Type B pancreatic cell (in vitro differentiated cells): ENCODE measurements around the gene SUCO. TPM values are rescaled to one million over a fixed set of nuclear protein-coding genes. Genes with fewer than 3 reads are reported as not detected.

ENCODE experiments used
- DNase-seq: peaks from one replicate; pipeline ENCODE4 v3.0.0; 2021; ENCODE audit warnings: mixed read lengths; ENCODE audit not compliant: unreplicated experiment; ENCODE audit errors: extremely low spot score
- H3K27ac Mint-ChIP-seq: 2 replicates; pipeline ENCODE4 v1.8.0; 2021; ENCODE audit warnings: mild to moderate bottlenecking, mixed read lengths
- H3K27me3 Mint-ChIP-seq: 2 replicates; pipeline ENCODE4 v1.8.0; 2021; ENCODE audit warnings: mixed read lengths
- H3K36me3 Mint-ChIP-seq: 2 replicates; pipeline ENCODE4 v1.8.0; 2021; ENCODE audit warnings: mixed read lengths
- H3K4me1 Mint-ChIP-seq: one replicate; pipeline ENCODE4 v1.8.0; 2021; ENCODE audit warnings: mixed read lengths; ENCODE audit not compliant: unreplicated experiment
- H3K4me3 Mint-ChIP-seq: 2 replicates; pipeline ENCODE4 v1.8.0; 2021; ENCODE audit warnings: mild to moderate bottlenecking, mixed read lengths
- H3K9me3 Mint-ChIP-seq: 2 replicates; pipeline ENCODE4 v1.8.0; 2021; ENCODE audit warnings: mixed read lengths
- total RNA-seq: library from RNA; stranded (reverse); gene quantifications from 2 replicates; pipeline ENCODE4 v1.2.1, GENCODE V29; 2021; ENCODE audit warnings: low replicate concordance
- TF ChIP-seq, protein P1 (sequence below): fragments of 200-600 bp; sonication (generic); conservative IDR thresholded peaks from 2 replicates; pipeline ENCODE4 v1.5.0; 2021; ENCODE audit warnings: antibody characterized with exemption, mild to moderate bottlenecking

The SUCO gene
- total RNA-seq, 1 donor from 2014 or later: 88.3 TPM

DNA sequence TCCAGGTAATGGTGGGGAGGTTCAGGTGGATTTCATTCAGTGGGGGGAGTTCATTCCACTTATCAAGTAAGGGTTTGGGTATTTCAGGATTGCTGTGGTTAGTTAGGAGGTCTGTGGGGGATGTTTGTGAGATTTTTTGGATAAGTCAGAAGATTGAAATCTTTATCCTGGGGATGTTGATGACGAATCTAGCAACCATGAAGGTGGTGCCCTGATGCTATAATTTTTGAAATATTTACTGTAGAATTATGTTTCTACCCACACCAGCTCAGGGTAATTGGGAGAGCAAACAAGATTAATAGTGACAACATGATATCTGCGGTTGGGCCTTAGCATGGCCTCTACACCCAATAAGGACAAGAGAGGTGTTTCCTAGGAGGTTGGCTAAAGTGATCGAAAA lies 28.3 kb downstream of the SUCO start:
- Mint-ChIP-seq H3K36me3 (peaks cover 46% of the 10 kb centered on the region), H3K27me3 (no peaks in the 10 kb centered on the region), H3K9me3 (no peaks in the 10 kb centered on the region), H3K4me3 (no peak overlapping the region), H3K4me1 (no peaks in the 10 kb centered on the region), H3K27ac (no peak overlapping the region)
- TF ChIP-seq, protein P1, sequence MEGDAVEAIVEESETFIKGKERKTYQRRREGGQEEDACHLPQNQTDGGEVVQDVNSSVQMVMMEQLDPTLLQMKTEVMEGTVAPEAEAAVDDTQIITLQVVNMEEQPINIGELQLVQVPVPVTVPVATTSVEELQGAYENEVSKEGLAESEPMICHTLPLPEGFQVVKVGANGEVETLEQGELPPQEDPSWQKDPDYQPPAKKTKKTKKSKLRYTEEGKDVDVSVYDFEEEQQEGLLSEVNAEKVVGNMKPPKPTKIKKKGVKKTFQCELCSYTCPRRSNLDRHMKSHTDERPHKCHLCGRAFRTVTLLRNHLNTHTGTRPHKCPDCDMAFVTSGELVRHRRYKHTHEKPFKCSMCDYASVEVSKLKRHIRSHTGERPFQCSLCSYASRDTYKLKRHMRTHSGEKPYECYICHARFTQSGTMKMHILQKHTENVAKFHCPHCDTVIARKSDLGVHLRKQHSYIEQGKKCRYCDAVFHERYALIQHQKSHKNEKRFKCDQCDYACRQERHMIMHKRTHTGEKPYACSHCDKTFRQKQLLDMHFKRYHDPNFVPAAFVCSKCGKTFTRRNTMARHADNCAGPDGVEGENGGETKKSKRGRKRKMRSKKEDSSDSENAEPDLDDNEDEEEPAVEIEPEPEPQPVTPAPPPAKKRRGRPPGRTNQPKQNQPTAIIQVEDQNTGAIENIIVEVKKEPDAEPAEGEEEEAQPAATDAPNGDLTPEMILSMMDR: no peak
- DNase-seq: no peak

DNA sequence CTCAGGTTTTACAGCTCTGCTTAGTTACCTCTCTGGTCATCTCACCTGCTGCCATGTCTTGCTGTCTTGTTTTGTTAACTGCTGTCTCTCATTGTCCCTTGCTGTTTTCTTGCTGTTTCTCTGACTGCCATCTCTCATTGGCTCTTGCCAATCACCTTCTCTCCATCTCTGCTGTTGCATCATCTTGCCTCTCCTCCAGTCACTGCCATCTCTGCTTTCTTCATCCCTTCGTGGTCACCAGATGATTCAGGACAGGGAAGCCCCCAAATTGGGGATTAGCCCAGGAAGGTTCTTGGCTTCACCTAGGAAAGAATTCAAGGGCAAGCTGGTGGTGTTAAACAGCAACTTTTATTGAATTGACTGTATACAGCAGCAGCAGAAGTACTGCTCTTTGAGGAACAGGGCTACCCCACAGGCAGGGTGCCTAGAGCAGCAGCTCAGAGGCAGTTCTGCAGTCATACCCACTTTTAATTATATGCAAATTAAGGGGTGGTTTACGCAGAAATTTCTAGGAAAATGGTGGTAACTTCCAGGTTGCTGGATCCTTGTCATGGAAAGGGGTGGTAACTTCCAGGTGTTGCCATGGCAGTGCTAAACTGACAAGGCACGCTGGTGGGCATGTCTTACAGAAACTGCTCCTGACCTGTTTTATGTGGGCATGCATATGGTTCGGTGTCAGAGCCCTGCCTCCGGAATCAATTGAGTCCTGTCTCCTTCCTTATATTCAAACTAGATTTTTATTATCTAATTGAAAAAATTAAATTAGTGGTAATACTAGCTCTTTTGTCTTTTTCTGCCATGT lies 33.4 kb downstream of the SUCO start:
- TF ChIP-seq, protein P1: no peak
- DNase-seq: no peak
- Mint-ChIP-seq H3K27me3 (no peaks in the 10 kb centered on the region), H3K36me3 (peaks cover 50% of the 10 kb centered on the region), H3K27ac (no peak overlapping the region), H3K4me3 (no peak overlapping the region), H3K9me3 (peaks cover 5% of the 10 kb centered on the region), H3K4me1 (no peaks in the 10 kb centered on the region)

DNA sequence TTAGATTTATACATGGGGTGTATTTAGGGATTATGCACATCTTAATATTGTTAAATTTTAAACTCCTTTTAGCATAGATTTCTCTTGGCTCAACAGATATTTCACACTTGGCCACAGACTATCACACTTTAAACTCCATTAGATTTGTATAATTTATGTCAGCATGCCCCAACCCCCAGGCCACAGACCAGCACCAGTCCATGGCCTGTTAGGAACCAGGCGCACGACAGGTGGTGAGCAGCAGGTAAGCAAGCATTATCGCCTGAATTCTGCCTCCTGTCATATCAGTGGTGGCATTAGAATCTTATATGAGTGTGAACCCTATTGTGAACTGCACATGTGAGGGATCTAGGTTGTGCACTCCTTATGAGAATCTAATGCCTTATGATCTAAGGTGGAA lies 34.8 kb downstream of the SUCO start:
- H3K4me1 Mint-ChIP-seq: no peaks in the 10 kb centered on the region
- TF ChIP-seq, protein P1: no peak
- no peaks in the 10 kb centered on the region for H3K27me3 Mint-ChIP-seq
- H3K36me3 Mint-ChIP-seq: peaks cover 48% of the 10 kb centered on the region
- H3K4me3 Mint-ChIP-seq: no peak overlapping the region
- no peak for DNase-seq
- H3K27ac Mint-ChIP-seq: no peak overlapping the region
- peaks cover 5% of the 10 kb centered on the region for H3K9me3 Mint-ChIP-seq

DNA sequence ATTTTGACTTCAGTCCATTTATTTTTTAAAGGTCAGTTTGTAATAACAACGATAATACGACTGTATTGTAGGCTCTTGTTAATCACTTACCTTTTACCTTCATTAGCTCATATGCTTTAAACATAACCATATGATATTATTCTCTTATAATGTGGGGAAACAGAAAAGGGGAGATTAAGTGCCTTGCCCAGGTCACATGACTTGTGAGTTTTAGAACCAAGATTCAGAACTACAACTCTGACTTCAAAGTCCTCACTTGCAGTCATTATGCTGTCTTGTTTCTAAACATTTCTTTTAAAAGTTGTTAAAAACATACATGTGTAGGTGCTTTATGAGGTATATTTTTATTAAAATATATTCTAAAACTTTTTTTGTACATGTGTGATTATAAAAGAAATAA lies 41.1 kb downstream of the SUCO start:
- H3K4me3 Mint-ChIP-seq: no peak overlapping the region
- no peak for DNase-seq
- peaks cover 5% of the 10 kb centered on the region for H3K9me3 Mint-ChIP-seq
- peaks cover 35% of the 10 kb centered on the region for H3K36me3 Mint-ChIP-seq
- no peaks in the 10 kb centered on the region for H3K27me3 Mint-ChIP-seq
- TF ChIP-seq, protein P1: no peak
- no peak overlapping the region for H3K27ac Mint-ChIP-seq
- H3K4me1 Mint-ChIP-seq: no peaks in the 10 kb centered on the region

DNA sequence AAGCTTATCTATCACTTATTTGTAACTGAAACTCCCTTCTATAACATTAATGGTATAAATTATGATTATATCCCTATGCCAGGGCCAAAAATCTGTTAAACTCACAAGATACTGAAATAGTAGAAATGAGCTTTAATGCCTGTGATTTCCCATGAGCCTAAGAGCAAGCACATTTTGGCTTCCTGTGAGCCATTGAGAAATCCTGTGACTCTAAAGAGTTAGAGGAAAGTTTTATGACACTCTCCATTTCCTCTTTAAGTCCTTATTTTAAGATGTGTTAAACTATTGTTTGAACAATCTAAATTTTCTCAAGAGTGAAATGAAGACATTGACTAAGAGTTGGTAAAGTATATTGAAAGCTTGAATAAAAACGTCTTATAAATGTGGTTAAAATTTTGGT lies 45.6 kb downstream of the SUCO start:
- no peak overlapping the region for H3K27ac Mint-ChIP-seq
- peaks cover 34% of the 10 kb centered on the region for H3K36me3 Mint-ChIP-seq
- TF ChIP-seq, protein P1: no peak
- no peak for DNase-seq
- H3K4me1 Mint-ChIP-seq: no peaks in the 10 kb centered on the region
- no peaks in the 10 kb centered on the region for H3K9me3 Mint-ChIP-seq
- H3K27me3 Mint-ChIP-seq: no peaks in the 10 kb centered on the region
- H3K4me3 Mint-ChIP-seq: no peak overlapping the region
